Effector CD4-positive, alpha-beta T cell (primary cell): Measurements from ENCODE around the gene C1GALT1.
"Not testable (repeated sequence)": the region's sequence is repeated elsewhere in the genome, so short reads cannot be mapped to it uniquely, and the experiment has no call there.

ENCODE experiments used
- DNase-seq: peaks from one replicate; pipeline ENCODE4 v3.0.0-alpha.2; 2020

C1GALT1 gene

GRCh38 chr7:7173956-7174632 is 8.2 kb upstream of the C1GALT1 start:
- no peak for DNase-seq

GRCh38 chr7:7175075-7175695 is 7.2 kb upstream of the C1GALT1 start:
- no peak for DNase-seq

- no peak for DNase-seq
Observed at GRCh38 chr7:7176406-7177043, 5.8 kb upstream of the C1GALT1 start.

GRCh38 chr7:7177044-7177517 is 5.3 kb upstream of the C1GALT1 start:
- no peak for DNase-seq

GRCh38 chr7:7178081-7178480 is 4.3 kb upstream of the C1GALT1 start:
- no peak for DNase-seq

- no peak for DNase-seq
Observed at GRCh38 chr7:7178906-7179305, 3.4 kb upstream of the C1GALT1 start.

- no peak for DNase-seq
Observed at GRCh38 chr7:7180725-7181449, 1.5 kb upstream of the C1GALT1 start.

GRCh38 chr7:7181519-7182155 is 707 bp upstream of the C1GALT1 start:
- DNase-seq: peak; percentile 37

GRCh38 chr7:7183061-7183837 is 905 bp downstream of the C1GALT1 start:
- peak; percentile 28 for DNase-seq

GRCh38 chr7:7183838-7184463 is 1.6 kb downstream of the C1GALT1 start:
- DNase-seq: no peak

- no peak for DNase-seq
Observed at GRCh38 chr7:7185371-7185989, 3.1 kb downstream of the C1GALT1 start.

- no peak for DNase-seq
Observed at GRCh38 chr7:7188091-7188490, 5.7 kb downstream of the C1GALT1 start.

GRCh38 chr7:7188742-7189141 is 6.4 kb downstream of the C1GALT1 start:
- no peak for DNase-seq

GRCh38 chr7:7190142-7190541 is 7.8 kb downstream of the C1GALT1 start:
- no peak for DNase-seq

GRCh38 chr7:7191137-7191536 is 8.8 kb downstream of the C1GALT1 start:
- no peak for DNase-seq

- DNase-seq: not testable (repeated sequence)
Observed at GRCh38 chr7:7192798-7193788, 10.7 kb downstream of the C1GALT1 start.

- not testable (repeated sequence) for DNase-seq
Observed at GRCh38 chr7:7199592-7199991, 17.2 kb downstream of the C1GALT1 start.

GRCh38 chr7:7200255-7200654 is 17.9 kb downstream of the C1GALT1 start:
- DNase-seq: not testable (repeated sequence)

- peak; percentile 29 for DNase-seq
Observed at GRCh38 chr7:7201578-7202374, 19.4 kb downstream of the C1GALT1 start.
